Hepatocyte (in vitro differentiated cells): Measurements from ENCODE around the gene TRNP1.

Experiments used
- EZH2phosphoT487 ChIP-seq: fragments of 200-600 bp; sonication (generic); IDR thresholded peaks from one replicate; pipeline ENCODE4 v1.6.1; 2018; ENCODE audit warnings: antibody characterized with exemption, mild to moderate bottlenecking, low read depth, moderate library complexity; ENCODE audit not compliant: unreplicated experiment, severe bottlenecking
- TF ChIP-seq, protein P1 (sequence below): fragments of 200-600 bp; sonication (generic); IDR thresholded peaks from 2 replicates; pipeline ENCODE4 v1.5.1; 2016; ENCODE audit warnings: antibody characterized with exemption, mild to moderate bottlenecking; ENCODE audit not compliant: poor library complexity

DNA sequence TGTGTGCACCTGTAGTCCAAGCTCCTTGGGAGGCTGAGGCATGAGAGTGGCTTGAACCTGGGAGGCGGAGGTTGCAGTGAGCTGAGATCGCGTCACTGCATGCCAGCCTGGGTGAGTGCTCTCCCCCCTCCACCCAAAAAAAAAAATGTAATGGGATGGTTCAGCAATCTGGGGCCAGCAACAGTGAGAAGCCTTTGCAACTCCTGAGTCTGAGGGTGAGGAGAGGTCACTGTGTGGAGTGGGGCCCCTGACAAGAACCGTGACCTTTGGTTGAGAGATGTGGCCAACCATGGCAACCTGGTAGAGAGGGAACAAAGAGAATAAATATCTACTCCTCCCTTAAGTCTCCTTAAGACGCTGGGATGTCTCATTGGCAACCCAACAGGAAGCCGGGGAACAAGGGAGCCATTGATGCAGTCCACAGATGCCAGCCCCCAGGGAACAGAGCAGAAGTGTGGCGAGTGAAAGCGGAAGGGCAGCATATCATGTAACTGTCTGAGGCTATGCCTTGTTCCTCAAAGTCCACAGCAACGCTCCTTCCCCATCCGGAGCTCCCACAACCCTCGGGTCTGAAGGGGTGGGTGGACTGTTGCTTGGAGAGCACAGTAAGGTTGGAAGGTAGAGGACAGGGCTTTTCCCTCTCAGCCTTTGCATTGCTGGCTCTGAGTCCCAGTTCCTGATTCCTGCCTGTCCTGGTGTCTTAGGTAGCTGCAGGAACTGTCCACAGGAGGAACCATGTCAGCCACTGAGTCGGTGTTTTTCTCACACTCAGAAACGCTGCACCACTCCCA, 8.3 kb downstream of the TRNP1 start:
- TF ChIP-seq, protein P1, sequence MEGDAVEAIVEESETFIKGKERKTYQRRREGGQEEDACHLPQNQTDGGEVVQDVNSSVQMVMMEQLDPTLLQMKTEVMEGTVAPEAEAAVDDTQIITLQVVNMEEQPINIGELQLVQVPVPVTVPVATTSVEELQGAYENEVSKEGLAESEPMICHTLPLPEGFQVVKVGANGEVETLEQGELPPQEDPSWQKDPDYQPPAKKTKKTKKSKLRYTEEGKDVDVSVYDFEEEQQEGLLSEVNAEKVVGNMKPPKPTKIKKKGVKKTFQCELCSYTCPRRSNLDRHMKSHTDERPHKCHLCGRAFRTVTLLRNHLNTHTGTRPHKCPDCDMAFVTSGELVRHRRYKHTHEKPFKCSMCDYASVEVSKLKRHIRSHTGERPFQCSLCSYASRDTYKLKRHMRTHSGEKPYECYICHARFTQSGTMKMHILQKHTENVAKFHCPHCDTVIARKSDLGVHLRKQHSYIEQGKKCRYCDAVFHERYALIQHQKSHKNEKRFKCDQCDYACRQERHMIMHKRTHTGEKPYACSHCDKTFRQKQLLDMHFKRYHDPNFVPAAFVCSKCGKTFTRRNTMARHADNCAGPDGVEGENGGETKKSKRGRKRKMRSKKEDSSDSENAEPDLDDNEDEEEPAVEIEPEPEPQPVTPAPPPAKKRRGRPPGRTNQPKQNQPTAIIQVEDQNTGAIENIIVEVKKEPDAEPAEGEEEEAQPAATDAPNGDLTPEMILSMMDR, result no peak
- no peak for TF ChIP-seq EZH2phosphoT487
